ENCODE data around the gene FMO5.
"Not testable (repeated sequence)": the region's sequence is repeated elsewhere in the genome, so short reads cannot be mapped to it uniquely, and the experiment has no call there.

Gene FMO5

GRCh38 chr1:147238925-147239820 lies 14.0 kb upstream of the FMO5 start:
- no peak for DNase-seq (ENCODE audit: low spot score)

GRCh38 chr1:147238053-147238902 lies 13.1 kb upstream of the FMO5 start:
- DNase-seq (ENCODE audit: low spot score) = peak; percentile 59

DNA sequence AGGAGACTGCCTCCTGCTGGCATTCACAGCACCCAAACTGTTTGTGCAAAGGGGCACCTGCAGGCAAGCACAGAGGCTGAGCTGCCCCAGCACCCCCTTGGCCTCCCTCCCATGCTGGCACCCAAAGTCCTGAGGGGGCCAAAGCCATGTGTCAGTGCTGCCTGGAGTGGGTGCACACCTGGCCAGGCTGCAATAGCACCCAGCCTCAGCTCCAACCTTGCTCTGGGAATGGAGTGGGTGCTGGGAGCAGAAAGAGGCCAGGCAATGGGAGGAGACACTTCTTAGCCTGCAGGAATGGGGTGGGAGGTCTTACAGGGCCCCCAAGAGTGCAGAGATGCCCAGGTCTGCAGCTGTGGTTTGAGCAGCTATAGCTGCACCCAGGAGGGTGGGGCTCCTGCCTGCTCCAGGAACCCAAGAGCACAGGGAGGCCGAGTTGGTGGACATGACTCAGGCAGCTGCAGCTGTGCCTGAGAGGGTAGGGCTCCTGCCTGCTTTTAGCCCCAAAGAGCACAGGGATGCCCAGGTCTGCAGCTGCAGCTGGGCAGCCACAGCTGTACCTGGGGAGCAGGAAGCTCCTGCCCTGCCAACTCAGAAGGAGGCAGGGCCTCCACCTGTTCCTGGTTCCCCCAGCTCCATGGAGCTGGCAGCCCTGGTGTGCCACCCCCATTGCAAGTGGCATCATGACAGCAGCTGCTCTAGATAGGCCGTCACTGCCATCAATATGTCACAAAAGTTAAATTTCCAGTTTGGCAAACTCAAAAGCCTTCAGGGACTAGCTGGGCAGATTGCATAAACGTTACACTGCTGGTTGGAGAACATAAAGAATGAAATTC lies 12.0 kb upstream of the FMO5 start:
- DNase-seq (ENCODE audit: low spot score) = no peak

- DNase-seq (ENCODE audit: low spot score) = no peak
These were observed 11.3 kb upstream of the FMO5 start for GRCh38 chr1:147236448-147236847.

DNA sequence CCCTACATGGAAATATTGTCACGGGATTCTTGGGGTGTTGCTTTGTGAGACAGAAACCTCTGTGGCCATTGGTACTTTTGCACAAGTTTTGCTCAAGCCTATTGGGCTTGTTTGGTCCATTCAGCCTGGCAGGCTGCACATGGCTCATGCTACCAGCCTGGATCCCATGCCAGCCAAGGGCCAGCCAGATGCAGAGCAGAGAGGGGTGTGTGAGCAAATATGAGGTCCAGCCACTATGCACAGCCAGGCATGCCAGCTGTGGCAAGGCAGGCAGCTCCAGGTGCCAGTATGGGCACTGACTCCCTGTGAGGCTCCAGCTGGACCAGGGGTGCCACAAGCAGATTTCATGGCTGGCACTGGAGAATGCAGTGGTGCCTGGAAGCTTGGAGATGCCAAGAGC lies 10.7 kb upstream of the FMO5 start:
- DNase-seq (ENCODE audit: low spot score) = no peak

DNA sequence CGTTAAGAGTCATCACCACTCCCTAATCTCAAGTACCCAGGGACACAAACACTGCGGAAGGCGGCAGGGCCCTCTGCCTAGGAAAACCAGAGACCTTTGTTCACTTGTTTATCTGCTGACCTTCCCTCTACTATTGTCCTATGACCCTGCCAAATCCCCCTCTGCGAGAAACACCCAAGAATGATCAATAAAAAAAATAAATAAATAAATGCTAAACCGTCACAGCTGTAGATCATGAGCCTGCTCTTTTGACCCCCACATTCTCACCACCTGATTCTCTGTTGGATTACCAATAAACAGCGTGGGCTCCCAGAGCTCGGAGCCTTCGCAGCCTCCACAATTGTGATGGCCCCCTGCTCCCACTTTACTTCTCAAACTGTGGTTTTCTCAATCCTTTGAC lies 8.8 kb upstream of the FMO5 start:
- DNase-seq (ENCODE audit: low spot score) = not testable (repeated sequence)

GRCh38 chr1:147231032-147231431 lies 5.9 kb upstream of the FMO5 start:
- DNase-seq (ENCODE audit: low spot score) = not testable (repeated sequence)

DNA sequence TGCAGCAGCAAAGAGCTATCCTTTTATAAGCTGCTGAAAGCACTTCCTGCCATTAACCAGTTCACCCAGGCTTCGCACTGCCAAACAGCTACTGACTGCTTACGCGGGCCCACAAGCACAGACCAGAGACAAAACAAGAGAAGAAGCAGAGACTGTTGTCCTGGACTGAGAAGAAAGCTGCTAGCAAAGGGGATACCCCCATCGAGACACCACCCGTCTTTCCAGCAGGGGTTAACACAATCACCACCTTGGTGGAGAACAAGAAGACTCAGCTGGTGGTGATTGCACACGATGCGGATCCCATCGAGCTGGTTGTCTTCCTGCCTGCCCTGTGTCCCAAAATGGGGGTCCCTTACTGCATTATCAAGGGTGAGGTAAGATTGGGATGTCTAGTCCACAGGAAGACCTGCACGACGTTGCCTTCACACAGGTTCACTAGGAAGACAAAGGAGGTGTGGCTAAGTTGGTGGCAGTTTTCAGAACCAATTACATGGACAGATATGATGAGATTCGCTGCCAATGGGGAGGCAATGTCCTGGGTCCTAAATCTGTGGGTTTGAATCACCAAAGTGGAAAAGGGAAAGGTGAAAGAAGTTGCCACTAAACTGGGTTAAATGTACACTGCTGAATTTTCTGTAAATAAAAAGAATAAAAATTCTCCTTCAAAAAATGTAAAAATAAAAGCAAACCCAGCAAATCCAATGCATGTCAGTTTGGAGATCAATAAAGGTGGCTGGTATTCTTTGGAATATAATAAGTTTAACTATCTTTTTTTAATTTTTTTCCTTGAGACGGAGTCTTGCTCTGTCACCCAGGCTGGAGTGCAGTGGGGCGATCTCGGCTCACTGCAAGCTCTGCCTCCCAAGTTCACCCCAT lies 1.2 kb downstream of the FMO5 start:
- no peak for DNase-seq (ENCODE audit: low spot score)

DNA sequence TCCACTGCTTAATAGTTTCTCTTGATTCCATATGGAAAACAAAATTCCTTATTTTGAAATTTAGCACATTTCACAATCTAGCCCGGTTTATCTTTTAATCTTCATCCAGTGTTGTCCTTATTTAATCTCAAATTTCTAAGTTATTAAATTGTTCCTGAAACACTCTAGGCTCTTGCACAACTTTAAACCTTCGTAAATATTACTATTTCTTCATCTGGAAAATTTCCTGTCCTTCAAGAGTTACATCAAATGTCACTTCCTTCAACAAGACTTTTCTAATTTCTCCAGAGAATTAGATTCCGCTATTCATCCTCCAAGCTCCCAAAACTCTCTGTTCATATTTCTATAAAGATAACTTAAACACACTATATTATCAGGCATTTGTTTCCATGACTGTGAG lies 6.5 kb downstream of the FMO5 start:
- no peak for DNase-seq (ENCODE audit: low spot score)

DNA sequence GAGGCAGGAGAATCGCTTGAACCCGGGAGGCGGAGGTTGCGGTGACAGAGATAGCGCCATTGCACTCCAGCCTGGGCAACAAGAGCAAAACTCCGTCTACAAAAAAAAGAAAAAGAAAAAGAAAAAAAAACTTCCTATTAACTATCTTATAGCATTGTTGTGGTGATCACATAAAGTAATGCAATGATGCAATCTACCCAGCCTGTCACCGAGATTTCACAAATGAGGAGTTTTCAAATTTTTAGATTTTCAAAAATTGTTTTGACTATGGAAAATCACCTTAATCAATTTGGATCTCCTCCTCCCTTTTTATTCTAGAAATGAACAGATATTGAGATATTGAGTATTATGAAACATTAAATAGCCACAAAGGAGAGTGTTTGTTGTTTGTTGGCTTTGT lies 8.0 kb downstream of the FMO5 start:
- no peak for DNase-seq (ENCODE audit: low spot score)

- DNase-seq (ENCODE audit: low spot score) = no peak
These were observed 9.0 kb downstream of the FMO5 start for GRCh38 chr1:147216124-147216523.

GRCh38 chr1:147215540-147215916 lies 9.6 kb downstream of the FMO5 start:
- DNase-seq (ENCODE audit: low spot score) = peak; percentile 28

DNA sequence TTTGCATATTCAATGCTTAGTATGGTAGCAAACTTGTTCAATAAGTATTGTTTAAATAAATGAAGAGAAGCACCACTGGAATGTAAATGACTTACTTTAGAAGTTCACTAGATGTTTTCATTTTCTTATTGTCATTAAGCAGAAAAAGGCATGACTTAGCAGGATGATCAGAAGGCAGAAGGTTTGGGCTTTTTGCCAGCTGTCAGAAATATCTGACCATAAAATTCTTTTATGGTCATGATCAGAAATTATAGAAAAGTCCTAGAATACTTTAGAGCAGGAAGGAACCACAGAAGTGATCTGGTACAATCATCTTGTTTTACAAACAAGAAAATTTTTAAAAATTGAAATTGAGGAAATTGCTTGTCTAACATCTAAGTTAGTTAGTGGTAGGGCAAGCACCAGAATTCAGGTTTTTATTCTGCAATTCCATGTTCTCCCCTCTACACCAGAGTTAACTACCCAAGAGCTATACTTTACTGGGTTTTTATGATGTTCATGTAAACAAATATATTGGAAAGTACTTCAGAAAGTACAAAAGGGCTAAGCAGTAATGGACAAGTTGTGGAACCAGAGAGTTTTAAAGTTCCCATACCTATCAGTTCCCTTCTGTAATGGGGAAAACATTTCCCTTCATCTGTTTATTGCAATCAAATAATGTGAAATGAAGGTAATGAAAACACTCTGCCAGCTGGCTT lies 10.1 kb downstream of the FMO5 start:
- DNase-seq (ENCODE audit: low spot score) = no peak

GRCh38 chr1:147214325-147214724 lies 10.8 kb downstream of the FMO5 start:
- no peak for DNase-seq (ENCODE audit: low spot score)

DNA sequence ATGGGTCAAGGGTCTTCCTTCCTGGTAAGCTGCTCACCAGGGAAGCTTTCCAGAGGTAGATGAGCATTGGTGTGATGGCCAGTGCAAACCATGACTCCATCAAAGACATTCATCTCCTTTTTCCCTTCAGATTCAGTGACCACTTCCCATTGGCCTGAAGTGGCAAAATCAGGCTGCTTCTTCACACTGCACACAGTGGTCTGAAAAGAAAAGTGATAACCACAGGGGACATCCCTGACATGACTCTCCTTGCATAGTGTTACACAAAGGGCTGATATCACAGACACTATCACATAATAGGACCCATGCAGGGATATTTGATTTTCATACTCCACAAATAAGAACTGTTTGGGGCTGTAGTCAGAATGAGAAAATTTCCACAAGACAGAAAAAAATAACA lies 11.9 kb downstream of the FMO5 start:
- no peak for DNase-seq (ENCODE audit: low spot score)

GRCh38 chr1:147211577-147211976 lies 13.6 kb downstream of the FMO5 start:
- DNase-seq (ENCODE audit: low spot score) = no peak

- peak; percentile 19 for DNase-seq (ENCODE audit: low spot score)
These were observed 14.2 kb downstream of the FMO5 start for GRCh38 chr1:147210987-147211386.

DNA sequence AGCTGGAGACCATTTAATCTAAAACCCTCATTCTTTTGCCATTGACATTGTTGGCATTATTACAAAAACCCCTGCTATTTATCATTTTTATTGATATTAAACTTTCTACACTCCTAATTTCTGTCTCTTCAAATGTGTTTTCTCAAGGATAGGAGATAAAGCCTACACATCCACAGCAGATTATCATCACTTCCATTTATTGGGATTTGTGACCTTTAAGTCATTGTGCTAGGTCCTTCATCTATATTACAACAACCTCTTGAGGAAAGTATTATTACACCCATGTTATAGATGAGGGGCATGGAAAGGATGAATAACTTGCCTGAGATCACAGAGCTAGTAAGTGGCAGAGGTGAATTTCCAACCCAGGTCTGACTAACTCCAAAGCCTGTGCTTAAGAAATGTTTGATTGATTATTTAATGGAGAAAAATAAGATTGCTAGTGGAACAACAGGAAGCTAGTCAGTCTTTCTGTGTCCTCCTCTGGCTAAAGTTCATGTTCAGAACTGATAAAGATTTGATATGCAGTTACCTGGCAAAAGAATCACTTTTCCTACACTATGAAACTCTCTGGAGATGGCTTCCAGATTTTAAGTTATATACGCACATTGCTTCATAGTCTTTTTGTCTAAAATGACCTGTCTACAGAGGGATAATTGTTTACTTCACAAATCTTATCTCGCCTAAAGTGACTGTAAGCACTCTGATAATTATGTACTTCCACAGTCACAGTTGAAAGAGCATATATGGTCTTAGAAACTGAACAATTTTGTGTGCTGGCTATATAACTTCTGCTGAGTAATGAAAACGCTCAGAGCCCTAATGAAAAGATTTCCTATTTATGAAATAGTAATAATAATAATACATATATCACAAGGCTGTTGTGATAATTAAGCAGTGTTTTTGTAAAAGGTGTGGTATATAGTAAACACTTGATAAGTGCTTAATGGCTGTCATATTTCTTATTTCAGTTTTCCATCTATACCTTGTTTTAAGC lies 15.0 kb downstream of the FMO5 start:
- no peak for DNase-seq (ENCODE audit: low spot score)

DNA sequence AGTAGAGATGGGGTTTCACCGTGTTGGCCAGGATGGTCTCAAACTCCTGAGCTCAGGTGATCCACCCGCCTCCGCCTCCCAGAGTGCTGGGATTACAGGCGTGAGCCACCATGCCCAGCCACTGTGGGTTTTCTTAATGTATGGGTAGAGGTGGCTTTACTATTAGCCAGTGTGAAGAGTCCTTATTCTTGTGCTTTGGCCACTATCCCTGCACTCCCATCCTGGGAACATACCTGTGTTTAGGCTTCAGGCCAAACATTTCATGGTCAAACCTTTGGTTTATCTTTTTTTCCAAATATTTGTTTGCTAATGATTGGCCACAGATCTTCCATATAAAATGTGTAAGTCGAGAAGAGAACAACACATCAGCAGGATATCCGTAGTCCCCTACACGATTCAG lies 16.5 kb downstream of the FMO5 start:
- no peak for DNase-seq (ENCODE audit: low spot score)

Measured in HuH-7 (cell line).